H9 (cell line): ENCODE data around the gene SH3TC1. TPM values are rescaled to one million over a fixed set of nuclear protein-coding genes. Genes with fewer than 3 reads are reported as not detected.

Experiments used
- DNase-seq: peaks from one replicate; pipeline ENCODE4 v3.0.0-alpha.2; 2017
- H2AFZ ChIP-seq: one replicate; pipeline ENCODE4 v1.6.1; 2013; ENCODE audit warnings: mild to moderate bottlenecking, low read length, control low read depth, moderate library complexity
- H2AK5ac ChIP-seq: 2 replicates; pipeline ENCODE4 v1.6.1; 2013; ENCODE audit warnings: low read length, control low read depth, mixed read lengths; ENCODE audit not compliant: insufficient read length
- H2BK120ac ChIP-seq: one replicate; pipeline ENCODE4 v1.6.1; 2013; ENCODE audit warnings: low read depth, mild to moderate bottlenecking, low read length, control low read depth, inconsistent platforms; ENCODE audit not compliant: poor library complexity, severe bottlenecking
- H2BK12ac ChIP-seq: 2 replicates; pipeline ENCODE4 v1.6.1; 2013; ENCODE audit warnings: low read length, control low read depth, mixed read lengths, low read depth; ENCODE audit not compliant: insufficient read length
- H2BK15ac ChIP-seq: 2 replicates; pipeline ENCODE4 v1.6.1; 2013; ENCODE audit warnings: low read depth, low read length, control low read depth
- H2BK20ac ChIP-seq: one replicate; pipeline ENCODE4 v1.6.1; 2013; ENCODE audit warnings: low read depth, mild to moderate bottlenecking, low read length, control low read depth, inconsistent platforms; ENCODE audit not compliant: poor library complexity, severe bottlenecking
- H2BK5ac ChIP-seq: 2 replicates; pipeline ENCODE4 v1.6.1; 2013; ENCODE audit warnings: low read length, control low read depth, mixed read lengths; ENCODE audit not compliant: insufficient read length
- H3K14ac ChIP-seq: 2 replicates; pipeline ENCODE4 v1.6.1; 2013; ENCODE audit warnings: low read length, control low read depth; ENCODE audit not compliant: insufficient read depth
- H3K18ac ChIP-seq: 2 replicates; pipeline ENCODE4 v1.6.1; 2013; ENCODE audit warnings: low read depth, mild to moderate bottlenecking, mixed read lengths, low read length, control low read depth; ENCODE audit not compliant: insufficient read length
- H3K23ac ChIP-seq: 2 replicates; pipeline ENCODE4 v1.6.1; 2013; ENCODE audit warnings: low read length, control low read depth, mixed read lengths, low read depth; ENCODE audit not compliant: insufficient read length
- H3K23me2 ChIP-seq: 2 replicates; pipeline ENCODE4 v1.6.1; 2013; ENCODE audit warnings: low read depth, mild to moderate bottlenecking, mixed read lengths, low read length, control low read depth; ENCODE audit not compliant: insufficient read length, poor library complexity, severe bottlenecking
- H3K27ac ChIP-seq: 2 replicates; pipeline ENCODE4 v1.5.1; 2013; ENCODE audit warnings: low read length, control low read depth, mixed read lengths, low read depth; ENCODE audit not compliant: insufficient read length
- H3K27me3 ChIP-seq: 2 replicates; pipeline ENCODE4 v1.6.1; 2013; ENCODE audit warnings: low read length, control low read depth, inconsistent platforms; ENCODE audit not compliant: insufficient read depth
- H3K4ac ChIP-seq: 2 replicates; pipeline ENCODE4 v1.6.1; 2013; ENCODE audit warnings: low read depth, mild to moderate bottlenecking, control low read depth, inconsistent platforms, low read length, moderate library complexity
- H3K4me1 ChIP-seq: 2 replicates; pipeline ENCODE4 v1.6.1; 2013; ENCODE audit warnings: low read length, control low read depth, inconsistent platforms; ENCODE audit not compliant: insufficient read depth
- H3K4me2 ChIP-seq: 2 replicates; pipeline ENCODE4 v1.6.1; 2013; ENCODE audit warnings: low read length, control low read depth, mixed read lengths; ENCODE audit not compliant: insufficient read length, insufficient read depth
- H3K56ac ChIP-seq: 2 replicates; pipeline ENCODE4 v1.6.1; 2013; ENCODE audit warnings: low read depth, mild to moderate bottlenecking, mixed read lengths, low read length, control low read depth; ENCODE audit not compliant: insufficient read length
- H3K79me1 ChIP-seq: 2 replicates; pipeline ENCODE4 v1.6.1; 2013; ENCODE audit warnings: low read depth, mild to moderate bottlenecking, moderate library complexity, low read length, control low read depth, inconsistent platforms; ENCODE audit not compliant: insufficient read depth, poor library complexity, severe bottlenecking
- H3K79me2 ChIP-seq: 2 replicates; pipeline ENCODE4 v1.6.1; 2013; ENCODE audit warnings: low read length, control low read depth, inconsistent platforms; ENCODE audit not compliant: insufficient read depth
- H3K9ac ChIP-seq: 2 replicates; pipeline ENCODE4 v1.6.1; 2013; ENCODE audit warnings: low read length, control low read depth, mixed read lengths; ENCODE audit not compliant: insufficient read length; ENCODE audit errors: extremely low read depth
- H3K9me3 ChIP-seq: one replicate; pipeline ENCODE4 v1.6.1; 2013; ENCODE audit warnings: low read depth, low read length, inconsistent platforms; ENCODE audit not compliant: control insufficient read depth
- H3T11ph ChIP-seq: one replicate; pipeline ENCODE4 v1.6.1; 2013; ENCODE audit warnings: mild to moderate bottlenecking, low read length, control low read depth, inconsistent platforms
- H4K20me1 ChIP-seq: one replicate; pipeline ENCODE4 v1.6.1; 2013; ENCODE audit not compliant: control insufficient read depth, insufficient read length, insufficient read depth
- H4K5ac ChIP-seq: 2 replicates; pipeline ENCODE4 v1.6.1; 2013; ENCODE audit warnings: low read depth, mild to moderate bottlenecking, mixed read lengths, low read length, control low read depth; ENCODE audit not compliant: insufficient read length
- H4K8ac ChIP-seq: replicated peaks from 2 replicates; pipeline ENCODE4 v1.6.1; 2013; ENCODE audit warnings: low read length, control low read depth, mixed read lengths, low read depth; ENCODE audit not compliant: insufficient read length
- H4K91ac ChIP-seq: 2 replicates; pipeline ENCODE4 v1.6.1; 2013; ENCODE audit warnings: low read depth, mild to moderate bottlenecking, moderate library complexity, mixed read lengths, low read length, control low read depth; ENCODE audit not compliant: insufficient read length
- H3K27ac Mint-ChIP-seq, 3 experiments: 2 replicates in 2 of 3; 3 replicates in 1 of 3; pipeline ENCODE4 v1.8.0; 2020 to 2021; ENCODE audit warnings: mixed read lengths in 3 of 3, mild to moderate bottlenecking in 1 of 3, moderate library complexity in 1 of 3
- H3K27me3 Mint-ChIP-seq: 2 replicates; pipeline ENCODE4 v1.8.0; 2021; ENCODE audit warnings: low read depth, mild to moderate bottlenecking, moderate library complexity, mixed read lengths
- H3K36me3 Mint-ChIP-seq, 3 experiments: 2 replicates in 2 of 3; 3 replicates in 1 of 3; pipeline ENCODE4 v1.8.0; 2020 to 2021; ENCODE audit warnings: low read depth in 3 of 3, mixed read lengths in 3 of 3; ENCODE audit not compliant: insufficient read depth in 1 of 3
- H3K4me1 Mint-ChIP-seq, 2 experiments: 2 replicates each; pipeline ENCODE4 v1.8.0; 2020; ENCODE audit warnings: mixed read lengths in 2 of 2
- H3K4me3 Mint-ChIP-seq, 2 experiments: 2 replicates in 1 of 2; 3 replicates in 1 of 2; pipeline ENCODE4 v1.8.0; 2020 to 2021; ENCODE audit warnings: mild to moderate bottlenecking in 2 of 2, mixed read lengths in 2 of 2, moderate library complexity in 1 of 2
- H3K9me3 Mint-ChIP-seq, 2 experiments: 2 replicates in 1 of 2; 3 replicates in 1 of 2; pipeline ENCODE4 v1.8.0; 2020; ENCODE audit warnings: mild to moderate bottlenecking in 2 of 2, mixed read lengths in 2 of 2, moderate library complexity in 1 of 2
- CTCF ChIP-seq: fragments of 200-600 bp; sonication (generic); conservative IDR thresholded peaks from 3 replicates; pipeline ENCODE4 v1.8.0; 2021; ENCODE audit warnings: antibody characterized with exemption, mild to moderate bottlenecking
- WGBS: extraction: QIAGEN DNeasy Blood & Tissue Kit; methylation state at CpG from one replicate; pipeline ENCODE4 v1.1.7; 2013; ENCODE audit warnings: missing lambda C conversion rate, low lambda C conversion rate, mixed read lengths; ENCODE audit not compliant: insufficient read length; ENCODE audit errors: extremely low coverage; 5-methylcytosine and 5-hydroxymethylcytosine counted together
- total RNA-seq: library from RNA; stranded (reverse); gene quantifications from 2 replicates; pipeline ENCODE4 v1.2.1, GENCODE V29; 2021

Gene SH3TC1
- total RNA-seq, 1 experiment from 2014 or later: 0.74 TPM

GRCh38 chr4:8221476-8221875 lies 22.4 kb downstream of the SH3TC1 start:
- Histone ChIP-seq H3K79me2 (no peaks in the 10 kb centered on the region), H2BK5ac (no peak overlapping the region), H4K91ac (no peak overlapping the region), H2AK5ac (no peak overlapping the region), H3K4ac (no peak overlapping the region), H2BK15ac (no peak overlapping the region), H3K27ac (no peak overlapping the region), H4K8ac (no peak overlapping the region), H3K56ac (no peak overlapping the region), H3K14ac (no peak overlapping the region), H3K18ac (no peak overlapping the region), H3K9me3 (no peaks in the 10 kb centered on the region), H3K9ac (no peak overlapping the region), H2BK12ac (no peak overlapping the region), H3K27me3 (no peaks in the 10 kb centered on the region), H3T11ph (no peak overlapping the region), H4K20me1 (no peaks in the 10 kb centered on the region), H3K4me1 (peaks cover 3% of the 10 kb centered on the region), H3K79me1 (no peaks in the 10 kb centered on the region), H4K5ac (no peak overlapping the region), H2AFZ (no peak overlapping the region), H3K4me2 (no peak overlapping the region), H2BK120ac (no peak overlapping the region), H2BK20ac (no peak overlapping the region), H3K23ac (no peak overlapping the region), H3K23me2 (no peaks in the 10 kb centered on the region)
- no peak for DNase-seq
- H3K27ac Mint-ChIP-seq: no peak overlapping the region
- H3K4me3 Mint-ChIP-seq: no peak overlapping the region
- H3K36me3 Mint-ChIP-seq: no peaks in the 10 kb centered on the region
- H3K4me1 Mint-ChIP-seq: peaks cover 14 to 18% of the 10 kb centered on the region in 2 experiments
- TF ChIP-seq CTCF: no peak
- H3K27me3 Mint-ChIP-seq: no peaks in the 10 kb centered on the region; the same call in 1 of the 2 replicates
- no CpG with 5 or more reads among the region's 5 CpGs for WGBS
- H3K9me3 Mint-ChIP-seq: no peaks in the 10 kb centered on the region
